HG03025 (cell line): ENCODE results near the gene BORCS5.
"Not testable (repeated sequence)": the region's sequence is repeated elsewhere in the genome, so short reads cannot be mapped to it uniquely, and the experiment has no call there.

Experiments
- ATAC-seq: cut with Tn5 transposase; IDR thresholded peaks from one replicate; pipeline ENCODE4 v1.9.1; 2021; ENCODE audit warnings: mild to moderate bottlenecking, moderate library complexity; ENCODE audit not compliant: unreplicated experiment, low FRiP score

The BORCS5 gene

GRCh38 chr12:12384571-12385340 lies 27.9 kb downstream of the BORCS5 start:
- ATAC-seq = no peak

DNA sequence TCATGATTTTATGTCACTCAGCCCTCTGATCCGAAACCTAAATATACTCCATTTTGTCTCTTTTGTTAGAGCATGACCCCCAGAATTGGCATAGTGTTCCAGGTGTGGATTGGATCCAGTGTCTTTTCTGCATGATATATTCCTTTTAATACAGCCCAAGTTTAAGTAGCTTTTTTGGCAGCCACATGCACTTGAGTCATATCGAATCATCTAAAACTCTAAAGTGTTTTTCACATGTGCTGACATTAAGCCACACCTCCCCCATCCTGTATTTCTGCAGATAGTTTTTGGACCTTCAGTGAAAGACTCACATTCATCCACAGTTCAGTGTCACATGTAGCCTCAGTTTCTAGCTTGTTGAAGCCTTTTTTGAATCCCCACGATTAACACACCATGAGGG lies 30.6 kb downstream of the BORCS5 start:
- no peak for ATAC-seq

GRCh38 chr12:12392413-12392812 lies 35.5 kb downstream of the BORCS5 start:
- ATAC-seq = no peak

DNA sequence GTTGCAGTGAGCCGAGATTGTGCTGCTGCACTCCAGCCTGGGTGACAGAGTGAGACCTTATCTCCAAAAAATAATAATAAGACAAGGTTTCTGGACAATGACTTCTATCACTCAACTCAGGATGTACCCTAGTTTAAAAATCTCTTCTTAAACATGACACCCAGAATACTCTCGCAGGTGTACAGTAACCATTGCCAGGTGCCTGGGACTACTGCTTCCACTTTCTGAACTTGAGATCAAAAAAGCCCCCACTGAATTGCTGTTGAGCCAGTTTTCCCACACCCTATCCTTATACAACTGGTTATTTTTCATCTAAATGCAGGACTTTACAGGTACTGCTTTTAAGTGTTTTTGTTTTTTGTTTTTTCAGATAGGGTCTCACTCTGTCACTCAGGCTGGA lies 36.3 kb downstream of the BORCS5 start:
- ATAC-seq = no peak

- no peak for ATAC-seq
These were observed 39.8 kb downstream of the BORCS5 start for GRCh38 chr12:12396694-12397093.

DNA sequence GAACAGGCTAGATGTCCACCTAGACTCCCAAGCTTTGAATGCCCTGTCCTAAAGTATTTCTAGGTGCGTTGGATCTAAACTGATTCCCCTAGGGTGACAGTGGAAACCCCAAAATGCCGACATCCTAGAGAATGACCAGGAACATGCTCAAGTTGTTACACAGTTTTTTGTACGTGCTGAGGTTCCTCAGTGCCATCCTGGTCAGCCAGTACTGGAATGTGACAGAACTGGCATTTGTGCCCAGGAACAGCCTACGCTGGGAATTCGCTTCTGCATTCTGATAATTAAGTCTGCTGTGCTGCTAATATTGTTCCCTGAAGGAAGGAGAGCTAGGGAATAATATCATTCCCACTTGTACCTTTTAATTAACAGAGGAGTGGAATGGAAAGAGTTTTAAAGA lies 40.3 kb downstream of the BORCS5 start:
- ATAC-seq = no peak

- ATAC-seq = no peak
These were observed 41.4 kb downstream of the BORCS5 start for GRCh38 chr12:12398026-12398859.

GRCh38 chr12:12399161-12399560 lies 42.3 kb downstream of the BORCS5 start:
- no peak for ATAC-seq

DNA sequence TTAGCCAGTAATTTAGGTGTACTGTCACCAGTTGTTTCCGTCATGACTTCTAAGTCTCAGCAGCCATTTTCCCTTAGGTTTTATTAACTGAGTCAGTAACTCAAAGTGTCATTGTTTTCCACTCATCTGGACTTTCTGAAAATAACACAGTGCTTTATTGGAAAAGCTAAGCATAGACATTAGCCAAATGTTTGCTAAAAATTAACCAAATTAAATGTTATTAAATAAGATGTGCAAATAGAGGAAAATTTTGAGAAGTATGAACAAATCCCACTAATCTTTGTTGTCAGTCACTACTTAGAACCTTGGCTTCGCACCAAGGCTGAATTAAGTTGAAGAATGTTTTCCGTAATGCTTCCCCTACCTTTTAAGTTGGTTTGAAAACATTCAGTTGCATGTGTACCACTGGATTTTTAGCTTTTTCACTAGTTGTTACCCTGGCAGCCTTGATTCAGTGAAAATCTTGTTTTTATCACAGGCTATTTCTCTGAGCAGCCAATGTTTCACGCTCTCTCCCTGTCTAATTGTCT lies 43.0 kb downstream of the BORCS5 start:
- no peak for ATAC-seq

- no peak for ATAC-seq
These were observed 43.9 kb downstream of the BORCS5 start for GRCh38 chr12:12400793-12401192.

DNA sequence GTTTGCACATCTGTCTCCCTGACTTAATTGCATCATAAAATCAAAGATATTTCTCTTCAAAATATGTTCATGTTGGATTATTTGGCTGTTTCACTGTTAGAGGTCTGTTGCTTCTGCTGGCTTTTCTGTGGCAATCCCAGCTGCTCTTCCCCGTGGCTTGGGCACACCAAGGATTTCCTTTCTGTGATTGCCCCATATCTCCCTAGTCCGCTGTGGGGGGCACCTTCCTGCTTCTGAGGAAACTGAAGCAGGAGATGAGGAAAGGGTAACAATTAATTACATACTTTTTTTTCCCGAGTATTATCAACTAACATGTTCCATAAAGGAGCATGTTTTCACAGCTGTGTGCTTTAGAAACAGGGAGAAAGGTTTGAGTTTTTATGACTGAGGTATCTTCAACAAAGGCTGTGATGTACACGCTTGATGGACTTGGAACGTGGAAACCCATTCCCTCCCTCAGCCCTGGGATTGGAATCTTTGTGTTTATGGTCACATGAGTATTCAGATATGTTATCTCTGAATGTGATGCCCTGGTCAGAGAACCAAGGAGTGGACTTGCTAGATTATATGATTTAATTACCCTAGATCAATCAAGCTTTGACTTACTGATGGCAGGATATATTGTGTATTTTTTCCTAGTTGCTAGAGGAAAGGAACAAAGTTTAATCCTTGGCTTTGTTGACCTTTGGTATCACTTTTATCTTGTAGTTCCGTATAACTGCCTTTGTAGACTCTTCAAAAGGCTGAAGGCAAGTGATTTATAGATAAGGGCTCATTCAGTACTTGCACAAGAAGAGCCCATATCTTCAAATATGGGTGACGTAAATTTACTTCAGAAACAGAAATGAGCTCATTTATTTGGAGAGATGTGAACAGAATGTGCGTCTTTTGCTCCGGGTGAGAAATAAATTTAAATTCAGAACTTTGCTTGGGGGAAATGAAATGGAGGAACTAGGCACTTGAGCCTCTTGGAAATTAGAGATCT lies 46.7 kb downstream of the BORCS5 start:
- ATAC-seq = no peak

DNA sequence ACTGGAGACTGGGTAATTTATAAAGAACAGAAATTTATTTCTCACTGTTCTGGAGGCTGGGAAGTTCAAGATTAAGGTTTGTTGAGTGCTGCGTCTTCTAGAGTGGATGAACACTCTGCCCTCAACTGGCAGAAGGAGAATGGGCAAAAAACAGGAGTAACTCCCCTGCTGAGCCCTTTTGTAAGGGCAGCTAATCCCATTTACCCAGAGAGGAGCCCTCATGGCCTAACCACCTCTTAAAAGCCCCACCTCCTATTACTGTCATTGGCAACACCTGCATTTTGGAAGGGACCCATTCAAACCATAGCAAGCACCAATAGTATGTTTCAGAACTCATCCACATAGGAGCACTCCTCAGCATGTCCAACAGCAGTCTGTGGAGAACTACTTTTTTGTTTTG lies 47.4 kb downstream of the BORCS5 start:
- ATAC-seq = no peak

GRCh38 chr12:12405882-12406281 lies 49.0 kb downstream of the BORCS5 start:
- no peak for ATAC-seq

DNA sequence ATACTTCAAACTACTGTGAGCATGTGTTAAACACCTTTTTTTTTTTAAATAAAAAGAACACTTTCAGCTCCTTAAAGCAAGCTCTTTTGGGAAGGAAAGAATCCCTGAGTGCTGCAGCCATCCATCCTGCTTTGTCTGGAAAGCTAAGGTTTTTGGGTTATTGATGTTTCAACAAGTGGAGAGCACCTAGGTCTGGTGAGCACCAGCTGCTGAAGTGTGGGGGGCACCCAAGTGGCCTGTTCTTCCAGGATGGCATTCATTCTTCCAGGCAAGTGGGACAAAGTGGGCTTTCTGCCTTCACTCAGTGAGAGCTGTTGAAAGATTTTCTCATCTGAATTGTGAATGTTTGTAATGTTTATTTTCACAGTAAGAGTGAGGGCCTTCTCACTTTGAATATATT lies 49.9 kb downstream of the BORCS5 start:
- no peak for ATAC-seq

GRCh38 chr12:12408265-12408690 lies 51.4 kb downstream of the BORCS5 start:
- no peak for ATAC-seq

- not testable (repeated sequence) for ATAC-seq
These were observed 52.5 kb downstream of the BORCS5 start for GRCh38 chr12:12409337-12409736.

GRCh38 chr12:12415886-12416285 lies 59.0 kb downstream of the BORCS5 start:
- no peak for ATAC-seq

GRCh38 chr12:12419165-12419564 lies 62.3 kb downstream of the BORCS5 start:
- not testable (repeated sequence) for ATAC-seq

GRCh38 chr12:12423367-12423766 lies 66.5 kb downstream of the BORCS5 start:
- no peak for ATAC-seq

DNA sequence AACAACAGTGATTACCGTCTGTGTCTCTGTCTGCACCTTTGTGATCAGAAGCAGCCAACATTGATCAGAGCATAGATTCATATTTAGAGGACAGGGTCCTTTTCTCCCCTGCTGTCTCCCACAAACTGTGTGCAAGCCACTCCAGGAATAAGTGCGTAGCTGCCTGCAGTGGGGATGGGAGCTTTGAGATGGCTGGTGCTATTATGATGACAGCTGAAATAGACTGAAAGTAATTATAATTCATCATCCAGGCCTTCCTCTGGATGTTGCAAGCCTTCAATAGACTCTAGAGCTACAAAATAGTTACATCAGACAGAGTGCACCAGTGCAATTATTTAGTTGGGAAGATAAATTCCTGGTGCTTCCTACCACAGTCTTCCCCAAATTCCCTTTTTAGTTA lies 68.1 kb downstream of the BORCS5 start:
- ATAC-seq = no peak
